HG02938 (cell line): ENCODE results near the gene WDR11.

Experiments used
- ATAC-seq: cut with Tn5 transposase; IDR thresholded peaks from one replicate; pipeline ENCODE4 v1.9.1; 2021; ENCODE audit warnings: mild to moderate bottlenecking, moderate library complexity; ENCODE audit not compliant: unreplicated experiment

The WDR11 gene

GRCh38 chr10:120850911-120851865 is at the start of gene WDR11:
Gene WDR11, plus strand, starts transcription at chr10:120851362. Its CDS starts 59 bp downstream, at chr10:120851421.
- peak; percentile 97 for ATAC-seq

- ATAC-seq, result no peak
Measured at GRCh38 chr10:120802935-120803334, 48.2 kb upstream of the WDR11 start.

GRCh38 chr10:120803972-120804371 is 47.2 kb upstream of the WDR11 start:
- no peak for ATAC-seq

GRCh38 chr10:120805014-120805812 is 45.9 kb upstream of the WDR11 start:
- no peak for ATAC-seq

- no peak for ATAC-seq
Measured at GRCh38 chr10:120806081-120806480, 45.1 kb upstream of the WDR11 start.

- no peak for ATAC-seq
Measured at GRCh38 chr10:120810298-120810697, 40.9 kb upstream of the WDR11 start.

- no peak for ATAC-seq
Measured at GRCh38 chr10:120813085-120813484, 38.1 kb upstream of the WDR11 start.

GRCh38 chr10:120818301-120818700 is 32.9 kb upstream of the WDR11 start:
- ATAC-seq, result no peak

GRCh38 chr10:120819366-120819765 is 31.8 kb upstream of the WDR11 start:
- ATAC-seq, result no peak

GRCh38 chr10:120823266-120823665 is 27.9 kb upstream of the WDR11 start:
- no peak for ATAC-seq

- no peak for ATAC-seq
Measured at GRCh38 chr10:120824881-120825309, 26.3 kb upstream of the WDR11 start.

GRCh38 chr10:120825878-120826769 is 25.0 kb upstream of the WDR11 start:
- ATAC-seq, result no peak

GRCh38 chr10:120827251-120827875 is 23.8 kb upstream of the WDR11 start:
- ATAC-seq, result peak; percentile 81

- no peak for ATAC-seq
Measured at GRCh38 chr10:120828763-120829319, 22.3 kb upstream of the WDR11 start.

GRCh38 chr10:120832106-120832505 is 19.1 kb upstream of the WDR11 start:
- ATAC-seq, result no peak

GRCh38 chr10:120833222-120833928 is 17.8 kb upstream of the WDR11 start:
- no peak for ATAC-seq

- ATAC-seq, result no peak
Measured at GRCh38 chr10:120835603-120836002, 15.6 kb upstream of the WDR11 start.

- ATAC-seq, result no peak
Measured at GRCh38 chr10:120838941-120839340, 12.2 kb upstream of the WDR11 start.

- ATAC-seq, result no peak
Measured at GRCh38 chr10:120841522-120842189, 9.5 kb upstream of the WDR11 start.
